ENCODE measurements around the gene PTGIS.

PTGIS gene

DNA sequence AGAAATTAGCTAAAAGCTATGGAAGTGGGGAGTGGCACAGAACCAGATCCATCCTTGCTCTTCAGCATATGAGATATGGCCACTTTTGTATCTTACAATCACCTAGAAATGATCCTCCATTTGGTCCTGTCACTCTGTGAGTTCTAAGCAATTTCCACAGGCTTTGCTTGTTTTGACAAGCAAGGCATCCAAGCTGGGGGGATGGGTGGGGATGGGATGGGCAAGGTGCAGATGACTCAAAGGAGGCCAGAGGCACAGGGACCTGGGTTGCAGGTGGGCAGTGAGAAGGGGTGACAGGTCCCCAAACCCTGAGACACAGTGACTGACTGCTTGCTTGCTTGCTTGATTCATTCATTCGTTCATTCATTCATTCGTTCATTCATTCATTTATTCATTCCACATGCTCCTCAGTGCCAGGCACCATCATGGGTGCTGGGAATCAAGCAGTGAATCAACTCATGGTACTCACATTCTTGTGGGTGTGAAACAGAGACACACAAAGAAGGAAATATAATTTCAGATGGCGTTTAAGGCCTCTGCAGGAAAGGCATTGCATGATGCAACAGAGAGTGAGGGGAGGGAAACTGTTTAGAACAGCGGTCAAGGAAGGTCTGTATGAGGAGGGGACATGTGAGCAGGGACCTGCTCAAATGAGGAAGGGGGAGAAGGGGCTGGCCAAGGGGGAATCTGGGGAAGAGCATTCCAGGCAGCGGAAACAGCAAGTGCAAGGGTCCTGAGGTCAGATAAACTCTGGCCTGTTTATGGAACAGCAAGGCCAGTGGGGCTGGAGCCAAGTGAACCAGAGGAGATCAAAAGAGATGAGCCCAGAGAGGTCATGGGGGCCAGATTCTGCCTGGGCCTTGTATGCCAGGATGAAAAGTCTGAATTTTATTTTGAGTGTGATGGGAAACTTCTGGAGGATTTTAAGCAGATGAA, 88.9 kb downstream of the PTGIS start:
- H3K36me3 Mint-ChIP-seq (ENCODE audit: low read depth): no peaks in the 10 kb centered on the region
- H3K27ac Mint-ChIP-seq: no peak overlapping the region
- H3K4me1 Mint-ChIP-seq (ENCODE audit: low read depth): peaks cover under 1% of the 10 kb centered on the region
- H3K4me3 Mint-ChIP-seq: no peak overlapping the region
- H3K27me3 Mint-ChIP-seq: peaks cover 73% of the 10 kb centered on the region
- H3K9me3 Mint-ChIP-seq: no peaks in the 10 kb centered on the region

DNA sequence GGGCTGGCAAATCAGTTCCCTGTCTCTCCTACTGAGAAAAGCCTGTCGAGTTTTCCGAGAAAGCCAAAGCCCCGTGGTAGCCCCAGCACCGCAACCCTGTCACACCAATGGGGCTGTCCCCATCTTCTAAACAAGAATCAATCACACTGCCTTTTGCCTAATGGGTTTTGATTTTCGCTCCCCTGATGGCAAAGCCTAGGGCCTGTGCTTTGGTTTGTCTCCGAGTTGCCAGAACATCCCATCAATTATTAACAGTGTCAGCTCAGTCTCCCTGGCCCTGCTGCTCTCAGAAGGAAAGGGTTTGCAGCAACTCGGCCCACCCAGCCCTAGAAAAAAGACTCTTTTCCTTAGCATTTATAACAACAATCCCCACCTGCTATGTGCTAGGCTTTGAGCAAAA, 89.7 kb downstream of the PTGIS start:
- H3K9me3 Mint-ChIP-seq: no peaks in the 10 kb centered on the region
- no peak overlapping the region for H3K4me3 Mint-ChIP-seq
- H3K27ac Mint-ChIP-seq: no peak overlapping the region
- H3K4me1 Mint-ChIP-seq (ENCODE audit: low read depth): no peaks in the 10 kb centered on the region
- H3K36me3 Mint-ChIP-seq (ENCODE audit: low read depth): no peaks in the 10 kb centered on the region
- H3K27me3 Mint-ChIP-seq: peaks cover 72% of the 10 kb centered on the region

DNA sequence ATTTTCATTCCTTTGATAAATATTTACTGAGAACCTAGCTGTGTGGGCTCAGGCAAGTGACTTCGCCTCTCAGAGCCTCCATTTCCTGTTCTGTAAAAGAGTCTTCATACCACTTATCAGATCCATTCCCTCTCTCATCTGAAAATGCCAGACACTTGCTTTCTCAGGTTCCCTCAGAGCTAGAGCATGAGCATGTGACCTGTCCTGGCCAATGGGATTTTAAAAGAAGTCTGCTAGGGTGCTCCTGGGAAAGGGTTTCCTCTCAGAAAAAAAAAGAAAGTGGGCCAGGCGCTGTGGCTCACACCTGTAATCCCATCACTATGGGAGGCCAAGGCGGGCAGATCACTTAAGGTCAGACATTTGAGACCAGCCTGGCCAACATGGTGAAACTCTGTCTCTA, 90.7 kb downstream of the PTGIS start:
- no peaks in the 10 kb centered on the region for H3K36me3 Mint-ChIP-seq (ENCODE audit: low read depth)
- no peak overlapping the region for H3K4me3 Mint-ChIP-seq
- no peak overlapping the region for H3K27ac Mint-ChIP-seq
- H3K27me3 Mint-ChIP-seq: peaks cover 70% of the 10 kb centered on the region
- H3K4me1 Mint-ChIP-seq (ENCODE audit: low read depth): no peaks in the 10 kb centered on the region
- H3K9me3 Mint-ChIP-seq: no peaks in the 10 kb centered on the region

DNA sequence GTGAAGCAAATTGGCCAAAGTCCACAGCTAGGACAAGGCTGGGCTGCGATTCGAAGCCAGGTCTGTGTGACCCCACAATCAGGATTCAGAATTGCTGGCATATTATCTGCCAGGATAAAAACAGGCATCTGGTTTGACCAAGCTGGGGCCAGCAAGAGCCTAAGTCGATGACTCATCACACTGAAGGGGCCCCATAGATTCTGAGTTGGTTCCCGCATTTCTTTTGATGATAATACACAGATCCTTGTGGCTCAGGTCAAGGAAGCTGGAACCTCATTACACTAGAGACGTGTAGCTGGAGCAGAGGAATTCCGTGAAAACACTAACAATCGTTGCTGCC, 92.0 kb downstream of the PTGIS start:
- H3K36me3 Mint-ChIP-seq (ENCODE audit: low read depth): no peaks in the 10 kb centered on the region
- no peaks in the 10 kb centered on the region for H3K9me3 Mint-ChIP-seq
- no peak overlapping the region for H3K27ac Mint-ChIP-seq
- H3K4me1 Mint-ChIP-seq (ENCODE audit: low read depth): no peaks in the 10 kb centered on the region
- H3K4me3 Mint-ChIP-seq: no peak overlapping the region
- peaks cover 61% of the 10 kb centered on the region for H3K27me3 Mint-ChIP-seq

DNA sequence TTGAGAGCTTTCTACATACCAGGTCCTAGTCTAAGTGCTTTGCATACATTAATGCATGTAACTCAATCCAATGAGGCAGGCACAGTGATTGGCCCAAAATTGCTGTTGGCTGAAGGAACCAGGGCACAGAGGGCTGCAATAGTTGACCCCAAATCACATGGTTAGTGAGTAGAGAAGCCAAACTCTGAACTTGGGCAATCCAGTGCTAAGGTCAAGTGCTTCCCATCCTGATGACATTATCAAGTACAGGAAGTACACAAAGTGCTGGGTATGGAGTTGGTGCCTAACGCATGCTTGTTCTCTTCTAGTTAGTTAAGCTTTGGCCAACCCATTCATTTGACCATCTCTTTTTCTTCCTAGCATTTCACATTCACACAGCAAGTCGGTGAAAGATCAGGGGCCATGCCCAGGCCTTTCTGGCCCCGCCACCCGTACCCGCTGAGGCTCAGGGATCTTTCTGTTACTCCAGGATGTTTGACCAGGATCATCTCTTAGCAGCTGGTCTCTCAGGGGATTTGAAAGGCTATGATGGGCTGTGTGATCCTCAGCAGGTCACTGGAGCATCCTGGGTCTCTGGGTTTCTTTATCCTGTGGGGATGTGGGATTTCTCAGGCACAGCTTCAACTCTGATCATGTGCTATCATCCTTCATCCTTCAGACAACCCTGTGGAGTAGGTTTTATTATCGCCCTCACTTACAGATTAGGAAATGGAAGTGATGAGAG, 92.5 kb downstream of the PTGIS start:
- Mint-ChIP-seq H3K4me1 (ENCODE audit: low read depth) (no peaks in the 10 kb centered on the region), H3K27me3 (peaks cover 60% of the 10 kb centered on the region), H3K9me3 (no peaks in the 10 kb centered on the region), H3K4me3 (no peak overlapping the region), H3K36me3 (ENCODE audit: low read depth) (no peaks in the 10 kb centered on the region), H3K27ac (no peak overlapping the region)

DNA sequence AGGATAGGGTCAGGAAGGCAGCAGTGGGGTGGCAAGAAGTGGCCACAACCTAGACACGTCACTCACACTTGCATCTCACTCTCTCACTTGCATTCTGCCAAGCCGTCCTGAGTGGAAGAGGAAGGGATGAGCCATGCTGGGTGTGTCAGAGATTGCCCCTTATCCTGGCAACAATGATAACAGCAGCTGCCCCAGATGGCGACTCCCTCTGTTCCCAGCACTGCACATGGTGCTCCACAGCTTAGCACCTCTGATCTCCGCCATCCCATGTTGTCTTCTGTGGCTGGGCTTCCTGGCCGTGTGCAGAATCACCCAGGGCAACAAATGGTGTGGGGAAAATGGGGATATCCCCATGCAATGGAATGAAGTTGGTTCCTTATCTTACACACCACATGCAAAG, 96.5 kb downstream of the PTGIS start:
- H3K27ac Mint-ChIP-seq: no peak overlapping the region
- no peak overlapping the region for H3K4me3 Mint-ChIP-seq
- H3K27me3 Mint-ChIP-seq: peaks cover 51% of the 10 kb centered on the region
- no peaks in the 10 kb centered on the region for H3K4me1 Mint-ChIP-seq (ENCODE audit: low read depth)
- no peaks in the 10 kb centered on the region for H3K9me3 Mint-ChIP-seq
- H3K36me3 Mint-ChIP-seq (ENCODE audit: low read depth): no peaks in the 10 kb centered on the region

DNA sequence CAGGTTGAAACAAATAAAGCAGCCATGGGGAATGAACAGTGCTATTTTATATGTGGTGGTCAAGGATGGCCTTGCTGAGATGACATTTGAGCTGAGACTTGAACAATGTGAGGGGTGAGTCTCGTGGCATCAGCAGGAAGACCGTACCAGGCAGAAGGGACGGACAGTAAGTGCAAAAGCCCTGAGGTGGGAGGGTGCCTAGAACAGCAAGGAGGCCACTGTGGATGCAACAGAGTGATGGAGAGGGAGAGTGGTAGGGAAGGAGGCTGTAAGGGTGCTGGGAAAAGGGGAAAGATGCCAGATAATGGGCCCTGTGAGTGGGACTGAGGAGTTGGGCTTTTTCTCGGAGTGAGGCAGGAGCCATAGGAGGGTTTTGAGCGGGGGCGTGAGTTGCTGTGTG, 97.0 kb downstream of the PTGIS start:
- Mint-ChIP-seq H3K4me1 (ENCODE audit: low read depth) (no peaks in the 10 kb centered on the region), H3K36me3 (ENCODE audit: low read depth) (no peaks in the 10 kb centered on the region), H3K9me3 (no peaks in the 10 kb centered on the region), H3K27ac (no peak overlapping the region), H3K27me3 (peaks cover 46% of the 10 kb centered on the region), H3K4me3 (no peak overlapping the region)

DNA sequence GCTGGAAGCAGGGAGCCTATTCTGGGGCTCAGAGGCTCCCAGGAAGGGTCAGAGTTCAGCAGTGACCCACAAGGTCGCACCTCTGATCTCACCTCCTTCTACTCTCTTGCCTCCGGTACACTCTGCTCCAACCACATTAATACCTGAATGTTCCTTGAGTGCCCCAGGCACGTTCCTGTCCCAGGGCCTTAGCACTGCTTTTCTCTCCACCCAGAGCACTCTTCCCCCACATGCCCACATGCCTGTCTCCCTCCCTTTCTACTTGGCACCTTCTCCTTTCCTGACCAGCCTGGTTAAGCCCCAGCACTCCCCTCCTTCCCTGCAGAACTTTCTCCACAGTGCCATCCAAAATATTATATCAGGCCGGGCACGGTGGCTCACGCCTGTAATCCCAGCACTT, 98.9 kb downstream of the PTGIS start:
- Mint-ChIP-seq H3K9me3 (no peaks in the 10 kb centered on the region), H3K27me3 (peaks cover 34% of the 10 kb centered on the region), H3K36me3 (ENCODE audit: low read depth) (no peaks in the 10 kb centered on the region), H3K4me1 (ENCODE audit: low read depth) (no peaks in the 10 kb centered on the region), H3K27ac (no peak overlapping the region), H3K4me3 (no peak overlapping the region)

DNA sequence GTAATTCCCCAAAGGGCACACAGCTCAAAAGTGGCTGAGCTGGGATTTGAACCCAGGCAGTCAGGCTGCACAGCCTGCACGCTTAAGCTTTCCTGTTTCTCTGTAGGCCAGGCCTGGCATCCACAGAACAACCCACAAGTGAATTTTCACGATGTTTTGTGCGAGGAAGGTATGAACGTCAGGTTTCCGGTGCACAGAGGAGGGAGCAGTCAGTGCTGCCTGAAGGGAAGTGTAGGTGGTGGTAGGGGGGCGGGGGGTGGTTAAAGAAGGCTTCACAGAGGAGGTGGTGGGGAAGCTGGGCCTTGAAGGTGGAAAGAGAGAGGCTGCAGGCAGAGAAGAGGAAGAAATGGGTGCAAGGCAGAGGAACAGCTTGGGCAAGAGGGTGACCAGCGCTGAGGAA, 99.5 kb downstream of the PTGIS start:
- H3K27me3 Mint-ChIP-seq: peaks cover 34% of the 10 kb centered on the region
- H3K4me1 Mint-ChIP-seq (ENCODE audit: low read depth): no peaks in the 10 kb centered on the region
- no peaks in the 10 kb centered on the region for H3K9me3 Mint-ChIP-seq
- no peaks in the 10 kb centered on the region for H3K36me3 Mint-ChIP-seq (ENCODE audit: low read depth)
- H3K4me3 Mint-ChIP-seq: no peak overlapping the region
- H3K27ac Mint-ChIP-seq: no peak overlapping the region

DNA sequence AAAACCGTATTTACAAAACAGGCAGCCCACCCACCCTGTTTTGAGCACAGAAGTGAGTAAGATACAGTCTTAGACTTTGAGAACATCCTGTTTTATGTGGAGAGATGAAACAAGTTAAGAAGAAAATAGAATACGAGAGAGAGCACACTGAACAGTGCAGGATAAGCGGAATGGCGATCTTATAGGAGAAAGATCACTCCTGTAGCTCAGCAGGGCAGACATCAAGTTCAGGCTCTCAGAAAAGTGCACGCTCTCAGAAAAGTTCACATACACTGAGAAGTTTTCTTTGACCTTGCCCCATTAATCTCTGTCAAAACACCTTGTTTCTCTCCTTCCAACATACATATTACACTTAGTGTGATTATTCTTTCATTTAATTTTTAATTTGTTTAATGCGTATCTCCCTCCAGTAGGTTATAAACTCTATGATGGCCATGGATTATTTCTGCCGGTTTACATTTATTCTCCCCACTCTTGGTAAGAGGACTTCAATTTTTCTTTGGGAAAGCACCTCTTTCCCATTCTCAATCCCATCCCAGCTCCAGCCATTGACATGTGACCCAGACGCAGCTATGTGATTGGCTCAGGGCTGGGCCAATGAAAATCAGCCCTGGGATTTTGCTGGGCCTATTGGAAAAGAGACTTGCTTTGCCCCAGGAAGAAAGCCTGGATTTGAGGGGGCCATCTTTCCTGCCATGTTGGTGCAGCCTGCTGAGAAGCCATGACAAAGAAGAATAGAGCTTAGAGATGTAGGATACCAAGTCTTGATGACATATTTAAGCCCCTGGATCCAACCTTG, 101.6 kb downstream of the PTGIS start:
- H3K27me3 Mint-ChIP-seq: peaks cover 31% of the 10 kb centered on the region
- no peak overlapping the region for H3K4me3 Mint-ChIP-seq
- H3K4me1 Mint-ChIP-seq (ENCODE audit: low read depth): no peaks in the 10 kb centered on the region
- no peaks in the 10 kb centered on the region for H3K9me3 Mint-ChIP-seq
- no peak overlapping the region for H3K27ac Mint-ChIP-seq
- H3K36me3 Mint-ChIP-seq (ENCODE audit: low read depth): no peaks in the 10 kb centered on the region

DNA sequence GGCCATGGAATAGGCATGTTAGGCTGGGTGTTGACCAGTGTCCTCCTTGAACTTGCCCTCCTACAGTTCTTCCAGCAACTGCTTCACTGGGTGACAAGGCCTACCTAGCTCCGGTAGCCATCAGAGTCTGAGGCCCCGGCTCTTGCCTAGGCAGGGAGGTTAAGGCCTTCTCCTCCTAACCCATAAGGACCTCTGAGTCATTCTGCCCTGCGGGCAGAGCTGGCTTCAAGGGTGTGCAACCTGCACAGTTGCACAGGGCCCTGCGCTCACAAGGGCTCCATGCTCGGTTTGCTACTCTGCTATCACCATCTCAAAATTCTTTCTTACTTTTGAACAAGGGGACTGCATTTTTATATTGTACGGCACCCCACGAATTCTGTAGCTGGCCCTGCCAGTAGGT, 103.4 kb downstream of the PTGIS start:
- Mint-ChIP-seq H3K27me3 (peaks cover 17% of the 10 kb centered on the region), H3K36me3 (ENCODE audit: low read depth) (no peaks in the 10 kb centered on the region), H3K4me3 (no peak overlapping the region), H3K27ac (no peak overlapping the region), H3K4me1 (ENCODE audit: low read depth) (no peaks in the 10 kb centered on the region), H3K9me3 (no peaks in the 10 kb centered on the region)

DNA sequence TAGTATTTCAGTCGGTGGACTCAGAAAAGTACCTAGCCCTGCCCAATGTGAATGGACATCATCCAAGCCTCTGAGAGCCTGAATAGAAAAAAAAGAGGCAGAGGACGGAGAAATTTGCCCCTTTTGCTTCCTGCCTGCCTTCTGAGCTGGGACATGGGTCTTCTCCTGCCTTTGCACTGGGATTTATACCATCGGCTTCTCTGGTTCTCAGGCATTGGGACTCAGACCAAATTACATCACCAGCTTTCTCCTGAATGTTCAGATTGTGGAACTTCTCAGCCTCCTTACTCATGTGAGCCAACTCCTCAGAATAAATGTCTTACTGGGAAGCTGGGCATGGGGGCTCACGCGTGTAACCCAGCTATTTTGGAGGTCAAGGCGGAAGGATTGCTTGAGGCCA, 105.3 kb downstream of the PTGIS start:
- Mint-ChIP-seq H3K36me3 (ENCODE audit: low read depth) (no peaks in the 10 kb centered on the region), H3K4me3 (no peak overlapping the region), H3K27ac (no peak overlapping the region), H3K27me3 (peaks cover 2% of the 10 kb centered on the region), H3K4me1 (ENCODE audit: low read depth) (no peaks in the 10 kb centered on the region), H3K9me3 (no peaks in the 10 kb centered on the region)

DNA sequence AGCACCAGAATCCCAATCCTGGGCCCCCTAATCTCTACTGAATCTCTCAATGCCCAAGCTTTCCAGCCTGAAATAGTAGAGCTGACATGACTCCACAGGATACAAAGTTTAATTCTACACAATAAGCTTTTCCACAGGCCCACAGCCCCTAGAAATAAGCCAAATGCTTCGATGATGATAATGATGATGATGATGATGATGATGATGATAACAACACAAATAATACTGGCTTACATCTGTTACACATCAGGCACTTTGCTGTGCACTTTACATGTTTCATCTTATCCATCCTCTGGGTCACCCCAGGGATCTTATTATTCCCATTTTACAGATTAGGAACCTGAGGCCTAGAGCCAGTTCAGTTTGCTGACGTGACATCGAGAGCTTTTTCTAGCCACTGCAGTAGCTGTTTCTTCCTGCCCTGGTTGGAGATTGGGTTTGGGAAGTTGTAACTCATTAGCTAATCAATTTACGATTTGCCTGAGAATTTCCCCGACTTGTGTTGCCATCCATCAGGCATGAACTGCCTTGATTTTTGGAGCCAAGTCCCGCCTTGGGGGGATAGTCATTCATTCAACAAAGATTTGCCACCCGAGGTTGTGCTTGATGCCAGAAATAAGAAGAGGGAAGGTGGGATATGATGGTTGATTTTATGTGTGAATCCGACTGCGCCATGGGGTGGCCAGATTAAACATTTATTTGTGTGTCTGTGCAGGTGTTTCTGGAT, 105.9 kb downstream of the PTGIS start:
- Mint-ChIP-seq H3K4me3 (no peak overlapping the region), H3K9me3 (no peaks in the 10 kb centered on the region), H3K27ac (no peak overlapping the region), H3K4me1 (ENCODE audit: low read depth) (no peaks in the 10 kb centered on the region), H3K36me3 (ENCODE audit: low read depth) (no peaks in the 10 kb centered on the region), H3K27me3 (peaks cover 4% of the 10 kb centered on the region)

DNA sequence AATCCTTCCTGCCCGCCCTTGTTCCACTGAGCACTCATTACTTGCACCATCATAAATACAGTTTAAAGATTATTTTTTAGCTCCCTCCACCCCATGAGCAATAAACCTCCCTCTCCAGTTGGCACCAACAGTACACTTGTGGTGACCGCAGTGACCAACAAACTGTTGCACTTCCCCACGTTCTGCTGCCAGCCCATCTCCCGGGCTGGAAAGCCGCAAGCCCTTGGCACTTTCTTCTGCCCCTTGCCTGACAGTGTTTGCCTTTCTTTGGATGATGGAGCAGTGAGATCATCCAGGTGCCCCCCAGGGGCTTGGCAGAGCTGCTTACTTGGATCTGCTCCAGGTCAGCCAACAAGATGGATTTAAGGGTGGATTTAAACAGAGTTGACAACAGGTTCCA, 107.0 kb downstream of the PTGIS start:
- no peak overlapping the region for H3K4me3 Mint-ChIP-seq
- H3K36me3 Mint-ChIP-seq (ENCODE audit: low read depth): no peaks in the 10 kb centered on the region
- H3K9me3 Mint-ChIP-seq: no peaks in the 10 kb centered on the region
- no peaks in the 10 kb centered on the region for H3K4me1 Mint-ChIP-seq (ENCODE audit: low read depth)
- no peak overlapping the region for H3K27ac Mint-ChIP-seq
- peaks cover 6% of the 10 kb centered on the region for H3K27me3 Mint-ChIP-seq
